BJ (cell line): ENCODE results near the gene HASPIN. TPM values are rescaled to one million over a fixed set of nuclear protein-coding genes. Genes with fewer than 3 reads are reported as not detected.

ENCODE experiments used
- CTCF ChIA-PET: fragments of 350-600 bp; formaldehyde crosslinking; extraction: SDS; loops from one replicate; lab custom pipeline; 2021; ENCODE audit warnings: antibody characterized with exemption, inconsistent platforms; lab: Yijun Ruan, JAX
- POLR2A ChIA-PET: fragments of 300-600 bp; sonication (Branson Sonifier 250); formaldehyde crosslinking; extraction: SDS; loops from one replicate; lab custom pipeline; 2021; ENCODE audit warnings: antibody characterized with exemption; lab: Charles Lee
- DNase-seq: peaks from one replicate; pipeline ENCODE4 v3.0.0-alpha.2; 2011; ENCODE audit warnings: low read depth
- H3K27me3 ChIP-seq: 2 replicates; pipeline ENCODE4 v1.6.0; 2011; ENCODE audit warnings: low read length; ENCODE audit not compliant: control insufficient read depth, insufficient read depth
- H3K36me3 ChIP-seq: 2 replicates; pipeline ENCODE4 v1.5.1; 2011; ENCODE audit warnings: low read length; ENCODE audit not compliant: control insufficient read depth, insufficient read depth
- H3K4me3 ChIP-seq: 2 replicates; pipeline ENCODE4 v1.5.1; 2011; ENCODE audit warnings: low read depth, mild to moderate bottlenecking, control low read depth, low read length
- CTCF ChIP-seq: IDR thresholded peaks from 2 replicates; pipeline ENCODE4 v1.5.1; 2011; ENCODE audit warnings: low read depth, mild to moderate bottlenecking, control low read depth, inconsistent platforms, low read length, moderate library complexity; ENCODE audit not compliant: insufficient read depth
- polyA plus RNA-seq: library from polyadenylated mRNA; depleted of rRNA; stranded (reverse); fragments of >200 nt; gene quantifications from 2 replicates; pipeline ENCODE4 v1.2.3, GENCODE V29; 2011

Gene HASPIN
- polyA plus RNA-seq, 1 experiment: 2.1 TPM

GRCh38 chr17:3768341-3768740 is 44.6 kb downstream of the HASPIN start:
- TF ChIP-seq CTCF: no peak
- DNase-seq: no peak
- Histone ChIP-seq H3K4me3 (no peak overlapping the region), H3K36me3 (no peaks in the 10 kb centered on the region), H3K27me3 (no peaks in the 10 kb centered on the region; the same call in 1 of the 2 replicates)
- POLR2A ChIA-PET: no interaction called here
- CTCF ChIA-PET: interaction anchor here (1.7 kb wide), 1 partner anchor 31 kb away, joined by 9 read pairs; no protein-coding TSS in a partner anchor

- Histone ChIP-seq H3K4me3 (no peak overlapping the region), H3K36me3 (no peaks in the 10 kb centered on the region), H3K27me3 (no peaks in the 10 kb centered on the region)
- no peak for DNase-seq
- ChIA-PET CTCF (interaction anchor here (1.3 to 1.7 kb wide), 2 partner anchors 31 to 38 kb away, joined by 3 to 9 read pairs; no protein-coding TSS in a partner anchor), POLR2A (no interaction called here)
- no peak for TF ChIP-seq CTCF
Measured at GRCh38 chr17:3768769-3769168, 45.1 kb downstream of the HASPIN start.

- Histone ChIP-seq H3K4me3 (no peak overlapping the region), H3K36me3 (no peaks in the 10 kb centered on the region), H3K27me3 (no peaks in the 10 kb centered on the region)
- DNase-seq: no peak
- CTCF ChIA-PET: interaction anchor here (1.6 kb wide), 1 partner anchor 57 kb away, joined by 3 read pairs; no protein-coding TSS in a partner anchor
- POLR2A ChIA-PET: no interaction called here
- TF ChIP-seq CTCF: no peak
Measured at GRCh38 chr17:3770466-3770865, 46.8 kb downstream of the HASPIN start.

- H3K4me3 ChIP-seq: no peak overlapping the region
- TF ChIP-seq CTCF: no peak
- no peak for DNase-seq
- H3K36me3 ChIP-seq: no peaks in the 10 kb centered on the region
- POLR2A ChIA-PET: no interaction called here
- CTCF ChIA-PET: interaction anchor here (1.3 kb wide), 1 partner anchor 34 kb away, joined by 8 read pairs; no protein-coding TSS in a partner anchor
- no peaks in the 10 kb centered on the region for H3K27me3 ChIP-seq
Measured at GRCh38 chr17:3771140-3771539, 47.4 kb downstream of the HASPIN start.

- Histone ChIP-seq H3K27me3 (no peaks in the 10 kb centered on the region), H3K4me3 (no peak overlapping the region), H3K36me3 (no peaks in the 10 kb centered on the region)
- ChIA-PET POLR2A (no interaction called here), CTCF (interaction anchor here (0.7 to 1.3 kb wide), 4 partner anchors 9 to 35 kb away, joined by 3 to 8 read pairs (median 4); no protein-coding TSS in a partner anchor)
- DNase-seq: no peak
- TF ChIP-seq CTCF: no peak
Measured at GRCh38 chr17:3772764-3773163, 49.1 kb downstream of the HASPIN start.
